Measurements from ENCODE around the gene RGN.

RGN gene

GRCh38 chrX:47093860-47094259 lies 15.6 kb downstream of the RGN start:
- TF ChIP-seq GATA3 (IDR thresholded peaks at IDR 0.05; ENCODE audit: low read depth, low read length) = no peak
- no peak for TF ChIP-seq GATA2 (IDR thresholded peaks at IDR 0.05; ENCODE audit: low read depth, low read length)

GRCh38 chrX:47097018-47097417 lies 18.8 kb downstream of the RGN start:
- TF ChIP-seq GATA3 (IDR thresholded peaks at IDR 0.05; ENCODE audit: low read depth, low read length) (no peak), GATA2 (IDR thresholded peaks at IDR 0.05; ENCODE audit: low read depth, low read length) (no peak)

GRCh38 chrX:47098338-47099094 lies 20.3 kb downstream of the RGN start:
- no peak for TF ChIP-seq GATA3 (IDR thresholded peaks at IDR 0.05; ENCODE audit: low read depth, low read length)
- TF ChIP-seq GATA2 (IDR thresholded peaks at IDR 0.05; ENCODE audit: low read depth, low read length) = no peak

- TF ChIP-seq GATA3 (IDR thresholded peaks at IDR 0.05; ENCODE audit: low read depth, low read length) (no peak), GATA2 (IDR thresholded peaks at IDR 0.05; ENCODE audit: low read depth, low read length) (no peak)
These were observed 23.0 kb downstream of the RGN start for GRCh38 chrX:47101206-47101605.

- TF ChIP-seq GATA2 (IDR thresholded peaks at IDR 0.05; ENCODE audit: low read depth, low read length) (no peak), GATA3 (IDR thresholded peaks at IDR 0.05; ENCODE audit: low read depth, low read length) (no peak)
These were observed 34.2 kb downstream of the RGN start for GRCh38 chrX:47112316-47112954.

- TF ChIP-seq GATA3 (IDR thresholded peaks at IDR 0.05; ENCODE audit: low read depth, low read length) = no peak
- no peak for TF ChIP-seq GATA2 (IDR thresholded peaks at IDR 0.05; ENCODE audit: low read depth, low read length)
These were observed 51.1 kb downstream of the RGN start for GRCh38 chrX:47129157-47129898.

GRCh38 chrX:47129899-47130358 lies 51.7 kb downstream of the RGN start:
- no peak for TF ChIP-seq GATA2 (IDR thresholded peaks at IDR 0.05; ENCODE audit: low read depth, low read length)
- no peak for TF ChIP-seq GATA3 (IDR thresholded peaks at IDR 0.05; ENCODE audit: low read depth, low read length)

- TF ChIP-seq GATA2 (IDR thresholded peaks at IDR 0.05; ENCODE audit: low read depth, low read length) (no peak), GATA3 (IDR thresholded peaks at IDR 0.05; ENCODE audit: low read depth, low read length) (no peak)
These were observed 55.2 kb downstream of the RGN start for GRCh38 chrX:47133493-47133892.

GRCh38 chrX:47138171-47138570 lies 59.9 kb downstream of the RGN start:
- TF ChIP-seq GATA3 (IDR thresholded peaks at IDR 0.05; ENCODE audit: low read depth, low read length) (no peak), GATA2 (IDR thresholded peaks at IDR 0.05; ENCODE audit: low read depth, low read length) (no peak)
